Measurements from ENCODE around the gene RFLNA. TPM values are rescaled to one million over a fixed set of nuclear protein-coding genes. Genes with fewer than 3 reads are reported as not detected.

The RFLNA gene, protein sequence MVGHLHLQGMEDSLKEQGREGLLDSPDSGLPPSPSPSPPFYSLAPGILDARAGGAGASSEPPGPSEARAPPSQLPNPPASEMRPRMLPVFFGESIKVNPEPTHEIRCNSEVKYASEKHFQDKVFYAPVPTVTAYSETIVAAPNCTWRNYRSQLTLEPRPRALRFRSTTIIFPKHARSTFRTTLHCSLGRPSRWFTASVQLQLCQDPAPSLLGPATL
- 10 to 100 TPM in 3 of 8 experiments, 1 to 10 TPM in 5; 3.2 to 21.2 (median 4.9) TPM for total RNA-seq

DNA sequence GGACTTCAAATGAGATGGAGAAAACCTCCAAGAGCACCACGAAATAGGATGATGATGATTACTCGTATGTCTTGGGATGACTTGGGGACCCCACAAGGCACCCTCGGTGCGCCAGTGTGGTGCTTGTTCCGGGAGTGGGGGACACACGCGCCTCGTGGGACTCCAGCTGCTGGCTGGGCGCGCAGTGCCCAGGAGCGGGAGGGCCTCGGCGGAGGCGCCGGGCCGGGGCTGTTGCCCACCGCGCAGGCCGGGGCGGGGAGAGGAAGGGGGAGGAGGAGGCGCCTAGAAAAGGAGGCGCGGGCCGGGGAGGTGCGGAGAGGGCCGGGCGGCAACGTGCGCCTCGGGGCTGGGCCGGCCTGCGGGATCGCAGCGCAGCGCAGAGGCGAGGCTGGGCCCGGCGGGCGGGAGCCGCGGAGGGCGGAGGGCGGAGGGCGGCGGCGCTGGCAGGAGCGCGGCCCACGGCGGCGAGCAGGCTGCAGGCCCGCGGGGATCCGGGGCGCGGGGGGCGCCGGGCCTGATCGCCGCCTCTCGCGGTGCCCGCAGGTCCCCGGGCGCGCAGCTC is at the start of gene RFLNA:
Gene RFLNA, plus strand, starts transcription at position 314 of the 562 bp plus-strand sequence. CDS start 337 bp downstream, outside the sequence.
- Histone ChIP-seq H3K4me3 (peak within 1 kb of the TSS; percentile 16 to 31 (median 24)), H3K4me1 (replicated peaks in 1 of 2) (peaks cover 26 to 27% of the 10 kb centered on the region in 2 donors), H3K27ac (no peak within 1 kb of the TSS)
- ATAC-seq (replicated peaks in 6 of 8) = peak; percentile 86 to 91 (median 88)
- 0 to 40% (median 40%) methylated on average over 1 to 2 of the region's 66 CpGs; no CpG with 5 or more reads in 6 of the 10 experiments for WGBS, 10 experiments
- in situ Hi-C loops (cut with MboI; ENCODE audit: low pct_unique_long_range_greater_than_20kb in 2 of 9, low sequenced_read_pairs in 9 of 9, unreplicated experiment in 9 of 9) = loop anchor here in 1 of 9 experiments (25.0 kb wide), 1 partner anchor 258 kb away; no protein-coding TSS in a partner anchor

- Histone ChIP-seq H3K4me1 (replicated peaks in 1 of 2) (no peaks in the 10 kb centered on the region), H3K27ac (no peak overlapping the region), H3K4me3 (no peak overlapping the region)
- no peak for ATAC-seq (replicated peaks in 6 of 8)
- WGBS, 10 experiments = 40 to 100% (median 75%) methylated on average over 1 to 2 of the region's 2 CpGs; no CpG with 5 or more reads in 3 of the 10 experiments
- in situ Hi-C loops (cut with MboI; ENCODE audit: low pct_unique_long_range_greater_than_20kb in 2 of 9, low sequenced_read_pairs in 9 of 9, unreplicated experiment in 9 of 9) = no loop called here
Measured at GRCh38 chr12:124247331-124247730, 47.6 kb upstream of the RFLNA start.

DNA sequence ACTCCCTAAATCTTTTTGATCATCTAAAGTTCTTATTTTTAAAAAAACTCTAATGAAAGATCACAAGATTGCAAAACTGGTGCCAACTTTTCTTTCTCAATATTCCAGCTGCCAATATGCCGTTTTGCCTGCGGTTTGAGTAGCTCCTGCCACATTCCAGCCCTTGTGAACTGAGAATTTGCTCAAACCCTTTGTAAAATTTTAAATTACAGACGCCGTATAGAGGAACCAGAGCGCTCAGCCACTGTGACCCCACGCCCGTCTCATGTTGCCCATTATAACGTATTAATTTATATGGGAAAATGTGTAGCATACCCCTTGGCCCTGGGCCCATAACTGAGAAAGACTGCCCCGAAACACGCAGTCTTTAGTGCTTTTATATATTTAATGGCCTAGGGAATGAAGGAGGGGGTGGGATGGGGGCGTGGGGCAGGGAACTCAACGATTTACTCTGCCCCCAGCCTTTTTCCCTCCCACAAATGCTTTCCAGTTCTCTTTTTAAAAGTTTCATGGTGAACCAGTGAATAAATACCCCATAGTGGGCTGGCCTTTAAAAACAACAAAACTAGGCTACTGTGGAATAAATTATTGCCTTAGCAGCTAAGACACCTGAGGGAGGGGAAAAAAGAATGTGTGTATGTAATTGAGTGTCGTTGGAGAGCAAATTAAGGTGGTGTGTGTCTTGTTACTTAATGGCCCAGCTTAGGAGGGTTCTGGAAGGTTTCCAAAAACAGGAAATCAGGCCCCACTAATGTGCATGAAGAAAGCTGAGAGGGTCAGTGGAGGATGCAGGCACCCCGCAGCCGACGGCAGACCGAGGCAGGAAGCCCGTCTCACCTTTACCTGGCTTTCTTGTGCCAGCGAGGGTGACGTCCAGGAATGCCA is 45.7 kb upstream of the RFLNA start:
- no peak overlapping the region for H3K4me3 ChIP-seq
- in situ Hi-C loops (cut with MboI; ENCODE audit: low pct_unique_long_range_greater_than_20kb in 2 of 9, low sequenced_read_pairs in 9 of 9, unreplicated experiment in 9 of 9) = no loop called here
- WGBS, 10 experiments = 27 to 100% (median 72%) methylated on average over 2 to 14 of the region's 20 CpGs; no CpG with 5 or more reads in 3 of the 10 experiments
- peak in 1 of 8 experiments; percentile 86 for ATAC-seq (replicated peaks in 6 of 8)
- no peak overlapping the region for H3K27ac ChIP-seq
- H3K4me1 ChIP-seq (replicated peaks in 1 of 2) = no peaks in the 10 kb centered on the region

DNA sequence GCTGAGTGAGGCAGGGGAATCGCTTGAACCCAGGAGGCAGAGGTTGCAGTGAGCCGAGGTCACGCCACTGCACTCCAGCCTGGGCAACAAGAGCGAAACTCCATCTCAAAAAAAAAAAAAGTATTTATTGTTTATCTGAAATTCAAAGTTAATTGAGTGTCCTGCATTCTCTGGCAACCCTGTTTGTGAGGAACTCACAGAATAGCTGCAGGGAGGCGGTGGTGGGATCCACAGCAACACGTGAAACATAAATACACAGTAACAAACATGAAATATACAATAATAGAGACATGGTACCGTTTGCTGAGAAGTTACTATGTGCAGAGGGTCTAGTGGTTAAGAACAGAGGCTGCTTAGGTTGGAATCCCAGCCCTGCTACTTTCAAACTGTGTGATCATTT is 43.7 kb upstream of the RFLNA start:
- Histone ChIP-seq H3K27ac (no peak overlapping the region), H3K4me1 (replicated peaks in 1 of 2) (peaks cover 0 to 4% of the 10 kb centered on the region in 2 donors), H3K4me3 (no peak overlapping the region)
- in situ Hi-C loops (cut with MboI; ENCODE audit: low pct_unique_long_range_greater_than_20kb in 2 of 9, low sequenced_read_pairs in 9 of 9, unreplicated experiment in 9 of 9) = no loop called here
- 17 to 96% (median 90%) methylated on average over 1 to 6 of the region's 7 CpGs; no CpG with 5 or more reads in 3 of the 10 experiments for WGBS, 10 experiments
- ATAC-seq (replicated peaks in 6 of 8) = no peak

- H3K27ac ChIP-seq = no peak overlapping the region
- H3K4me3 ChIP-seq = no peak overlapping the region
- 66 to 100% (median 90%) methylated on average over 2 to 6 of the region's 6 CpGs for whole genome bisulfite sequencing, 10 experiments
- no peak for ATAC-seq (replicated peaks in 6 of 8)
- H3K4me1 ChIP-seq (replicated peaks in 1 of 2) = peaks cover 0 to 4% of the 10 kb centered on the region in 2 donors
- in situ Hi-C loops (cut with MboI; ENCODE audit: low pct_unique_long_range_greater_than_20kb in 2 of 9, low sequenced_read_pairs in 9 of 9, unreplicated experiment in 9 of 9) = no loop called here
Measured at GRCh38 chr12:124252964-124253363, 41.9 kb upstream of the RFLNA start.

DNA sequence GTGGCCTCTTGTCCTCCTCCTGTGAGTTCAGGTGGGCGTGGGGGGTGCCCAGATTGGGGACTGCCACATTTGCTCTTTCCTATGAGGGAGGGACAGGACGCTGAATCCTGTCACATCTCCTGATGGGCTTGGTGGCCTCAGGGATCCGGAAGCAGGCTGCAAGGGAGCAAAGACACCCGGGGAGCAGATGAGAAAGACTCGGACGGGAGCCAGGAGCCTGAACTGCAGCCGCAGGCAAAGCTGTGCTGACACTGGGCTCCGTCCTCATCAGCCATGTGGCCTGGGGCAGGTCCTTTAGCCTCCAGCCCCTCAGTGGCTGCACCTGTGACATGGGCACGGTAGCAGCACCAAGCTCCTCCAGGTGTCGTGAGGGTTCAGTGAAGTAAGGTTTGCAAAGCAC is 40.8 kb upstream of the RFLNA start:
- no peak overlapping the region for H3K27ac ChIP-seq
- no peak for ATAC-seq (replicated peaks in 6 of 8)
- H3K4me1 ChIP-seq (replicated peaks in 1 of 2) = peaks cover 4% of the 10 kb centered on the region in 2 donors
- H3K4me3 ChIP-seq = no peak overlapping the region
- in situ Hi-C loops (cut with MboI; ENCODE audit: low pct_unique_long_range_greater_than_20kb in 2 of 9, low sequenced_read_pairs in 9 of 9, unreplicated experiment in 9 of 9) = no loop called here
- 10 to 100% (median 84%) methylated on average over 1 to 5 of the region's 10 CpGs; no CpG with 5 or more reads in 3 of the 10 experiments for WGBS, 10 experiments

DNA sequence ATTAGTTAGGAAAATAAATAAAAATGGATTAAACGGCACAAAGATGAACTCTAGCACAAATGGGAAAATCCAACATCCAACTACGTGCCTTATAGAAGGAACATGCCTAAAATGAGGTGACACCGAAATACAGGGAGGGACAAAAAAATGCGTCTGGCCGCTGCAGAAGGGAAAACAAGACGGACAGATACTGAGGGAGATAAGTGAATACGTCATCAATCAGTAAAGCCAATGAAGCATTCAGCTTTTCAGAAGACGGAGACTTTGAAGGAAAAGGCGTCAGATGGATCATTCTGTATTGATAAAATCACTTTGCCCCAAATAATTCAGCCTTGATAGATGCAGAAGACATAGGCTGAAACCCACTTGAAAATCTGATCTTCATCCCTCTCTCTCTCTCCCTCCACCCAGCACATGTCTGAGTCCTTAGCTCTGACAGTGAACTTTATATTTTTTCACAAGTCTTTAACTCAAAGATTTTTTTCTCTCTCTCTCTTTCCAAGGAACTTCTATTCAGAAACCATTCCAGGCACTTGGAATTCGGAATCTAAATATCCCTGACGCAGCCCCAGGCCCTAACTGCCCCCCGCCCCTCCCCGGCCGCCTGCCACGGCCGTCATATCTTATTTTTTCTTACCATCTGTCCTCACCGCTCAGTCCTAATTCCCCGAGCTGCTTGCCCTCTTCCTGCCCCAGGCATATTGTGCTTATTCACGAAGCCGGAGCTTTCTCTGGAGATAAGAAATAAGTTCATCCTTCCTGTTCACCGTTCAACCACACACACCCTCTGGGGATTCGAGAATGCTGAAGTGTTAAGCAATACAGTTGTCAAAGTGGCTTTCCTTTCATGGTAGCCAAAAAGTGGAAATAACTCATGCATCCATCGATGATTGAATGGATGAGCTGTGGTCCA is 35.5 kb upstream of the RFLNA start:
- H3K4me3 ChIP-seq = no peak overlapping the region
- peaks cover 3 to 4% of the 10 kb centered on the region in 2 donors for H3K4me1 ChIP-seq (replicated peaks in 1 of 2)
- in situ Hi-C loops (cut with MboI; ENCODE audit: low pct_unique_long_range_greater_than_20kb in 2 of 9, low sequenced_read_pairs in 9 of 9, unreplicated experiment in 9 of 9) = no loop called here
- ATAC-seq (replicated peaks in 6 of 8) = peak in 1 of 8 experiments; percentile 68
- no peak overlapping the region for H3K27ac ChIP-seq
- 43 to 75% (median 70%) methylated on average over 2 to 15 of the region's 23 CpGs for WGBS, 10 experiments

DNA sequence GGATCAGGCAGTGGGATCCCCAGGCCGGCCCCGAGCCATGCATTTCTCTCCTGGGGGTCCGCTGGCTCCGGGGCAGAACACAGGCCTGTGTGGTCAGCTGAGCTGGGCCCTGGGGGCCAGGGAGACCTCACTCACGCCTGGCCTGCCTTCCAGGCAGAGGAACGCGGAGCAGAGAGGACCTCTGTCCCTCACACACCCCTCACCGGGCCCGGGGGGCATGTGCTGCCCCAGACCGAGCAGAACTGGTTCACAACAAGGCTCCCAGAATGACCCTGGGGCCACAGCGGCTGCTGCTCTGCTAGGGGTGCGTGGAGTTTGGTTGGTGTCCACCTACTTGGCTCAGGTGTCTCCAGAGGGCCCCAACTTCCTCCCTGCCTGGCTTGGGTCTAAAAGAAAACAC is 33.0 kb upstream of the RFLNA start:
- 80 to 100% (median 100%) methylated on average over 1 to 5 of the region's 12 CpGs; no CpG with 5 or more reads in 6 of the 10 experiments for WGBS, 10 experiments
- Histone ChIP-seq H3K4me1 (replicated peaks in 1 of 2) (peaks cover 0 to 4% of the 10 kb centered on the region in 2 donors), H3K27ac (no peak overlapping the region), H3K4me3 (no peak overlapping the region)
- no peak for ATAC-seq (replicated peaks in 6 of 8)
- in situ Hi-C loops (cut with MboI; ENCODE audit: low pct_unique_long_range_greater_than_20kb in 2 of 9, low sequenced_read_pairs in 9 of 9, unreplicated experiment in 9 of 9) = no loop called here

- WGBS, 10 experiments = 43 to 100% (median 90%) methylated on average over 1 to 5 of the region's 10 CpGs; no CpG with 5 or more reads in 3 of the 10 experiments
- in situ Hi-C loops (cut with MboI; ENCODE audit: low pct_unique_long_range_greater_than_20kb in 2 of 9, low sequenced_read_pairs in 9 of 9, unreplicated experiment in 9 of 9) = no loop called here
- no peak for ATAC-seq (replicated peaks in 6 of 8)
Measured at GRCh38 chr12:124264089-124264795, 30.7 kb upstream of the RFLNA start.

GRCh38 chr12:124264879-124265278 is 30.0 kb upstream of the RFLNA start:
- in situ Hi-C loops (cut with MboI; ENCODE audit: low pct_unique_long_range_greater_than_20kb in 2 of 9, low sequenced_read_pairs in 9 of 9, unreplicated experiment in 9 of 9) = no loop called here
- WGBS, 10 experiments = 56 to 92% (median 90%) methylated on average over 2 to 4 of the region's 7 CpGs; no CpG with 5 or more reads in 7 of the 10 experiments
- H3K4me1 ChIP-seq (replicated peaks in 1 of 2) = no peaks in the 10 kb centered on the region
- H3K4me3 ChIP-seq = no peak overlapping the region
- ATAC-seq (replicated peaks in 6 of 8) = no peak
- no peak overlapping the region for H3K27ac ChIP-seq

More at GRCh38 chr12:124264089-124264795, 30.7 kb upstream of the RFLNA start:
- Histone ChIP-seq H3K27ac (no peak overlapping the region), H3K4me3 (no peak overlapping the region), H3K4me1 (replicated peaks in 1 of 2) (no peaks in the 10 kb centered on the region)

DNA sequence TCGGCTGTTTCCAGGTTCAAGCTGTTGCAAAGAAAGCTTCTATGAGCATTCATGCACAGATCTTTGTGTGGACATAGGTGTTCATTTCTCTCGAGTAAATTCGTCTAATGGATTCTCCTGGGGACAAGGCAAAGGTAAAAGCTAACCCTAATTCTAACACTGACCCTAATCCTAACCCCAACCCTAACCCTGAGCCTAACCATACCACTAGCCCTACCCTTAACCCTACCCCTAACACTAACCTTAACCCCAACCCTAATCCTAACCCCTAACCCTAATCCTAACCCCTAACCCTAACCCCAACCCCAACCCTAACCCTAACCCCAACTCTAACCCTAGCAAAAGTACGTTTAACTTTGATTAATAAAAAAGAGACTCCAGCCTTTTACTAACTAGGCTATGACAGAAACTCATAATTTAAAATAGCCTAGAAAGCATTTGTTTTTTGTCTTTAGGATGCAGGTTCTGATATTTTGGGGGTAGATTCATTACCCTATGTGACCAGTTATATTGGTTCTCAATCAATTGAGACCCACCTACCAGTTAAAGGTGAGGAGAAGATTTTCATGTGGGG is 27.6 kb upstream of the RFLNA start:
- no peaks in the 10 kb centered on the region for H3K4me1 ChIP-seq (replicated peaks in 1 of 2)
- no peak overlapping the region for H3K27ac ChIP-seq
- WGBS, 10 experiments = 50 to 100% (median 82%) methylated on average over 1 to 4 of the region's 4 CpGs; no CpG with 5 or more reads in 5 of the 10 experiments
- H3K4me3 ChIP-seq = no peak overlapping the region
- no peak for ATAC-seq (replicated peaks in 6 of 8)
- in situ Hi-C loops (cut with MboI; ENCODE audit: low pct_unique_long_range_greater_than_20kb in 2 of 9, low sequenced_read_pairs in 9 of 9, unreplicated experiment in 9 of 9) = no loop called here

Data from motor neuron (in vitro differentiated cells).